Activated T-cell treated with anti-CD3 and anti-CD28 coated beads for 48 hours (primary cell): Measurements from ENCODE around the gene MBP.

Experiments
- DNase-seq: peaks from one replicate; pipeline ENCODE4 v3.0.0-alpha.2; 2020; ENCODE audit warnings: low read depth

MBP gene

DNA sequence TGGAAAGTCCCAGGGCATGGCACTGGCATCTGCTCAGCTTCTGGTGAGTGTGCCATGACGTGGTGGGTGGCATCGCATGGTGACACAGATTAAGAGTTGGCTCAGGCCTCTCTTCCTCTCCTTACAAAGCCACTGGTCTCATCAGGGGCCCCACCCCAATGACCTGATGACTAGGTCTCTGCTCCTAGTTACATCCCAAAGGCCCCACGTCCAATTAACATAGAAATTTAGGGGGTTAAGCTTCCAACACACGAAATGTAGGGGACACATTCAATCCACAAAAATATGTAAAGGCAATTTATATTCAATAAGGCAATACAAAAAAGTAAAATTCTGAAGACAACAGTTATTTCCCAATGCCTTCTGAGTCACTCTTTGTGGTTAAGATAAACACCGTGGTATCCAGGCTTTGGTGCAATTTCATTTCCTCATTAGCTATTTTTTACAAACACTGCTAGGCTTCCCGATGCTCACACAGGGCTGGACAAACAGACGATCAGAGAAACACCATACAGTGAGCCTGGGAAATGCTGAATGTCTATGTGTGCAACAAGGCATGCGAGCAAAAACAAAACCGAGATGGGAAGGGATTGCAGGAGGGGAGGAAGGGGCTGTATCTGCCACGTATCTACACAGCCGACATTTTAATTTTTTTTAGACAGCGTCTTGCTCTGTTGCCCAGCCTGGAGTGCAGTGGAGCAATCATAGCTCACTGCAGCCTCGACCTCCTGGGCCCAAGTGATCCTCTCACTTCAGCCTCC is 67.2 kb downstream of the MBP start:
- no peak for DNase-seq

DNA sequence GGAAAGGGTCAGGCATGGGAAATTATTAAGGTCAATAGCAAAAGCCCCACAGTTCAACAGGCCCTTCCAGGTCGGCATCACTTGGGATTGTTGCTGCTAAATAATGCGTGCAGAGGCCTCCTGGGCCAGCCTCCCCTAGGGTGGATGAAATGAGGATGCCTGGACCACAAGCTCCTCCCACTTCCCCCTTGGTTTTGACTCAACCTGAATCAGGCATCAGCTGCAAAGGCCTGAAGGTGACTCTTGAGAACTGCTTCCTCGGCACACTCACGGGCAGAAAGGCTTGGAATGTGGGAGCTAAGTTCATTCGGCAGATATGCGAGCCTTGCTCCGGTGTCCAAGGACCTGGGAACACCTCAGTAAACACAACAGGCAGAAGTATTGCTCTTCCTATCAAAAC is 69.3 kb downstream of the MBP start:
- peak; percentile 73 for DNase-seq

DNA sequence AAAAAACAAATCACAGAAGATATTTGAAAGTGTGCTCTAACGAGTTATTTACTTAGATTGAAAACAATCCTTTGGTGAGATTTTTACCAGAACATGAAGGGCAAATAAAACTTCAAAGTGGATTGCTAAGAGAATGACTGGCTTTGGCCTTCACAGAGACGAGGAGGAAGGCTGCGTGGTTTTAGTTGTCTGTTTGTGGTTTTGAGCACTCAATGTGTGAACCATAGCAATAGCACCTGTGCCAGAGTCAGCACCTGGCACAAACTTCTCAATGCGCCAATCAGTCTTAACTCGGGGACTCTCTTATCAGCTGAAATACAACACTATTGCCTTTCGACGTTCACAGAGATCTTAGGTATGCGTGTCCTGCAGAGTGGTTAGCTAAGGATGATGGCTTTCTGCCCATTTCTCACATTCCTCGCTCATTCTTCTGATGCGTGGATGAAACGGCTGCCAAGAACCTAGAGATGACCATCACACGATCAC is 70.0 kb downstream of the MBP start:
- DNase-seq = no peak

DNA sequence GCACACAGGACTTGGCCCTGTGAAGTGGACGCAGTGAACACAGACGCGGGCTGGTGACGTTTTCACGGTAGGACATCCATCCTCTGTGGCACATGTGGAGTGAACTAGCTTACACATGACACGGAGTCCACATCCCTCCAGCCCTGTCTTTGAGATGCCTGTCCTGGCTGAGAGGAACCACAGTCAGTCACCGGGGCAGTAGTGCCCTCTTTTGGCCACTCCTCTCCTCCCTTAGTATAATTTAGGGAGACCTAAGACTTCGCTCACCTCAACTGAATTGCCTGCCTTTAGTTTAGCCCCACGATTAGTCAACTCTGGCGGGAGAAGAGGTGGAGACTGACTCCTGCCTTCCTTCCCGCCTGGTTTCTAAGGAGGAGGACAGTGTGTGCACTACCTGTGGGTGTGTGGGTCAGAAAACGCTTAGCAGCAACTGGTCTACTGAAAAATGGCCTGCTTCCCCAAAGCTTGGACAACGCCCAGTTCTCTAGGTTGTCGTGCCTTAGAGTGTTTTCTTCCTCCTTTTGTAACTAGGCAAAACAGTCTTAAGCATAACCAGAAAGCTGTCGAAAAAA is 70.6 kb downstream of the MBP start:
- DNase-seq = no peak

- no peak for DNase-seq
Measured at GRCh38 chr18:77061281-77061945, 71.2 kb downstream of the MBP start.

GRCh38 chr18:77060151-77060550 is 72.4 kb downstream of the MBP start:
- no peak for DNase-seq

DNA sequence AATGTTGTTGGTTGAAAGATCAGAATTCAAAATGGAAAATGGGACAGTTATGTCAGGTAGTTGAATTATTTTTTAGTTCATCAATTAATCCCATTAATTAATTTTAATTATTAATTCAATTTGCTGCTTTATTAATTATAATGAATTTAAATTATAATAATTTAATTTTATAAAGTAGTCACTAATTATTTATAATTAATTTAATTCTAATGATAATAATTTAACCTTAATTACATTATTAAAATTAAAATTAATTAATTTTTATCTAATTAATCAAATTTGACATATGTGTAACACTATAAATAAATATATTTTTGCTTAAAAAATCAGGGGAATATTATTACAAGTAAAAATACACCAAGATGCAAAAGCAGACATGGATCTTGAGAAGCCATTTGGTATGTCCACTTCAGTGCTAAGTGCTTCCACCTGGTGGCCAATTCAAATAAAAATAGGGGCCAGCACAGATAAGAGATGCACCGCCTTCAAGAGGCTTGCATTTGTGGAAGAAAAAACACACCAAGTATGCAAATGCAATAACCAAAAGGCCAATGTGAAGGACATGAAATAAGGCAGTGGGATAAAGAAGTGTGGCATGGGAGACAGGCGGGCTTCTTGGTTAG is 73.2 kb downstream of the MBP start:
- no peak for DNase-seq

DNA sequence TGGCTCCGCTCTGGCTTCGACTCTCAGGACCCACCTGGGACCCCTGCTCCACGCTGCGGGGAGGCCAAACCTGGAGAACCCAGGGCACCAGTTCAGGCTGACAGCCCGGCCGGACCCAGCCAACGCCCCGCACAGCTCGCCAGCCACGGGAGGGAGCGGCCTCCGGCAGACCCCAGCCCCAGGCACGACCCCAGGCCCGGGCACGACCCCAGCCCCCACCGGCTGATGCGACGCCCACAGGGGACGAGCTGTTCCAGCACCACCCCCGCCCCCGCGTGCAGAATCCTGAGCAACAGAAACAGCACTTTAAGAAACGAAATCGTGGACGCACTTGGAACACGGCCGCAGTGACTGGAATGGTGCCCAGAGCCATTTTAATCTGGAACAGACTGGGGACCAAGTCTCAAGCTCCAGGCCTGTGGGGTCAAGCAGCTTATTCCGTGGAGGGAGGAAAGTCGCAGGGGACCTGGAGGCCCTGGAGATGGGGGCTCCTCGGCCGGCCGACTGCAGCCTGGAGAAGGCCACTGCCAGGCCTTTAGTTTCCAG is 74.2 kb downstream of the MBP start:
- no peak for DNase-seq

GRCh38 chr18:77057006-77057395 is 75.6 kb downstream of the MBP start:
- no peak for DNase-seq

GRCh38 chr18:77056344-77057005 is 76.1 kb downstream of the MBP start:
- no peak for DNase-seq

- no peak for DNase-seq
Measured at GRCh38 chr18:77055429-77056300, 76.9 kb downstream of the MBP start.

- peak; percentile 74 for DNase-seq
Measured at GRCh38 chr18:77054606-77055428, 77.8 kb downstream of the MBP start.

DNA sequence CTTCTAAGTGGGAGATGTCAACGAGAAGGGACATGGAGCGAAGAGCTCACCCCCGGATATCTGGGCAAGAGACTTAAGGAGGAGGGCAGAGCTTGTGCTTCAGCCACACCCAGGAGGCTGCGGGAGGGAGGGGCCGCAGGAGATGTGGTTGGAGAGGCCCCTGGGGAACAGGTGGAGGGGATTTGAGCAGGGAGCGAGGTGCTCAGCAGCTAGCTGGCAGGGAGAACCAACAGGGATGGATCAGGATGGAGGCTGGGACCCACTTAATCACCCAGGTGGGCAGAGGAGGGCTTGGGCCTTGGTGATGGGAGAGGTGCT is 78.3 kb downstream of the MBP start:
- DNase-seq = no peak

- no peak for DNase-seq
Measured at GRCh38 chr18:77053616-77054287, 78.8 kb downstream of the MBP start.

GRCh38 chr18:77052983-77053309 is 79.6 kb downstream of the MBP start:
- no peak for DNase-seq

DNA sequence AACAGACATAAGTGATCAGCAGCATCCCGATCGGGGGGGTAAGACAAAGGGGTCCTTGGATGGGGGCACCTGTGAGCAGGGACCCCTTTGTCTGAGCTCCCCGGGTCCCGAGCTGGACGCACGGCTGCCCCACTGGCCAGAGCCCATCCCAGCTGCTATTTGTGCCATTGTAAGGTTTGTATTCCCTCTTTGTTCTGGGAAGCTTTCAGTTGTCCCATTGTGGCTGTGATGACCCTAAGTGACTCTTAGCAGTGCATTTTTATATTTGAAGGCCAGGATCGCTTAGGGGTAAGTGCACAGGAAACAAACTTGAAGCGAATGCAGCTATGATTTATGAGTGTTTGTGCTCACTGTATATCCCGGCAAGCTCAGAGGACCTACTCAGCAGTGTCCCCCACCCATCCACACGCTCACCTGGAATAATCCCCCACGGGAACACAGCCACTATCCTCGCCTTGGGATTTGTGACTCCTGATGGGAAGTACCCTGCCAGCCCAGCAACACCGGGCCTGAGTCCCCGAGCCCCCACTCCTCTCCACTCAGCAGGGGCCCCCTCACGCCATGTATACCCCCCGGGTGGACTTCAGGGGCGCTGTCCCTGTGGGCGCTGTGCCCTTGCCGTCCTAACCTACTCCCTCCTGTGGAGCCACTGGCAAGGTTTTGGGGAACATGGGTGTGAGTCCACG is 80.1 kb downstream of the MBP start:
- DNase-seq = no peak

GRCh38 chr18:77051581-77052296 is 80.8 kb downstream of the MBP start:
- DNase-seq = no peak

DNA sequence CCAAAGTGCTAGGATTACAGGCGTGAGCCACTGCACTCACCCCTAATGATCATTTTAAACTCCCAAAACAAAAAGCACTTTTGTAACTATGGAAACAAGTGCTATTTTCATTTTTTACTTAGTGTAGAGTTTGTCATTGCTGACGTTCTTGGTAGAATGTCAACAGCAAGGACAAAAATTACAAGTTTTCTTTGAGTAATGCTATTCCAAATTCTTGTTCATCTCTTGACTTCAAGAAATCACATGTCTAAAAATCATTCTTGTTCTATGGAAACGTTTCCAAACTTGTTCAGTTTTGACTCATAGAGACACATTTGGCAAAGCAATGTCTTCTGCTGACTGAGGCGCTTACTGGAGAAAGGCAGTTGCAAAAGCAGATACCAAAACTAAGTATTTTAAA is 82.6 kb downstream of the MBP start:
- no peak for DNase-seq
